A673 (cell line): Measurements from ENCODE around the gene C3orf20. TPM values are rescaled to one million over a fixed set of nuclear protein-coding genes. Genes with fewer than 3 reads are reported as not detected.

Experiments used
- BruUV-seq: library from RNA; stranded (reverse); fragments of 400-500 nt; replicated peaks from 2 replicates; lab custom pipeline; 2021; lab: Mats Ljungman, UMichigan
- CTCF ChIA-PET: fragments of 300-600 bp; sonication (Branson Sonifier 250); formaldehyde crosslinking; loops from one replicate; lab custom pipeline; 2022; ENCODE audit warnings: antibody characterized with exemption; lab: Charles Lee
- POLR2A ChIA-PET: fragments of 300-600 bp; sonication (Branson Sonifier 250); formaldehyde crosslinking; loops from one replicate; lab custom pipeline; 2022; ENCODE audit warnings: antibody characterized with exemption; ENCODE audit not compliant: low non-redundant PET; lab: Charles Lee
- DNase-seq: peaks from one replicate; pipeline ENCODE4 v3.0.0-alpha.2; 2015; ENCODE audit warnings: low spot score
- H3K27ac ChIP-seq: fragments of 200-600 bp; sonication (generic); 2 replicates; pipeline ENCODE4 v1.5.1; 2016; ENCODE audit warnings: mixed run types, low read depth, mild to moderate bottlenecking, mixed read lengths, antibody characterized with exemption, low read length; ENCODE audit not compliant: poor library complexity, severe bottlenecking
- H3K27me3 ChIP-seq: fragments of 200-600 bp; sonication (generic); replicated peaks from 2 replicates; pipeline ENCODE4 v1.6.1; 2017; ENCODE audit warnings: mixed run types, low read depth, mild to moderate bottlenecking, mixed read lengths, antibody characterized with exemption, low read length; ENCODE audit not compliant: insufficient read depth, poor library complexity
- H3K36me3 ChIP-seq: fragments of 200-600 bp; sonication (generic); 2 replicates; pipeline ENCODE4 v1.6.1; 2016; ENCODE audit warnings: mixed run types, mild to moderate bottlenecking, mixed read lengths, antibody characterized with exemption, low read length; ENCODE audit not compliant: insufficient read depth, poor library complexity, severe bottlenecking
- H3K4me1 ChIP-seq: fragments of 200-600 bp; sonication (generic); 2 replicates; pipeline ENCODE4 v1.6.1; 2017; ENCODE audit warnings: mixed run types, mild to moderate bottlenecking, mixed read lengths, antibody characterized with exemption, low read length; ENCODE audit not compliant: insufficient read depth, poor library complexity, severe bottlenecking
- H3K4me3 ChIP-seq: fragments of 200-600 bp; sonication (generic); 2 replicates; pipeline ENCODE4 v1.5.1; 2016; ENCODE audit warnings: low read depth, mixed run types, mild to moderate bottlenecking, mixed read lengths, low read length; ENCODE audit not compliant: poor library complexity, severe bottlenecking
- H3K9me3 ChIP-seq: fragments of 200-600 bp; sonication (generic); 2 replicates; pipeline ENCODE4 v1.6.1; 2016; ENCODE audit warnings: mixed run types, low read depth, mild to moderate bottlenecking, mixed read lengths, antibody characterized with exemption, low read length; ENCODE audit not compliant: poor library complexity, severe bottlenecking
- CTCF ChIP-seq: fragments of 300-800, 200-600 bp; sonication (generic); conservative IDR thresholded peaks from 2 replicates; pipeline ENCODE4 v1.5.1; 2017; ENCODE audit warnings: low read depth, mild to moderate bottlenecking, antibody characterized with exemption, low read length, moderate library complexity, mixed read lengths
- EZH2 ChIP-seq: fragments of 200-600 bp; sonication (generic); IDR thresholded peaks from 2 replicates; pipeline ENCODE4 v1.6.1; 2017; ENCODE audit warnings: borderline replicate concordance, low read depth, mild to moderate bottlenecking, mixed read lengths, antibody characterized with exemption, low read length; ENCODE audit not compliant: poor library complexity, severe bottlenecking
- intact Hi-C: fragments of 100-400 bp; cut with micrococcal nuclease; formaldehyde crosslinking; loops from one replicate; pipeline ENCODE4 v1.10.0; 2022; ENCODE audit not compliant: unreplicated experiment
- total RNA-seq: library from RNA; stranded (reverse); gene quantifications from 2 replicates; pipeline ENCODE4 v1.2.3, GENCODE V29; 2021

The C3orf20 gene
- total RNA-seq, 1 experiment from 2014 or later: 0.17 TPM

GRCh38 chr3:14664170-14664569 lies 10.8 kb upstream of the C3orf20 start:
- POLR2A ChIA-PET: interaction anchor here (0.7 kb wide), 1 partner anchor 12 kb away, joined by 3 read pairs; the partner anchor contains the start of gene CCDC174
- BruUV-seq: no TSS peak
- H3K9me3 ChIP-seq: no peaks in the 10 kb centered on the region
- H3K27me3 ChIP-seq: no peaks in the 10 kb centered on the region
- intact Hi-C loops: no loop called here
- H3K36me3 ChIP-seq: peaks cover 97% of the 10 kb centered on the region
- no peak overlapping the region for H3K27ac ChIP-seq
- CTCF ChIA-PET: no interaction called here
- no peak for DNase-seq
- TF ChIP-seq EZH2 (no peak), CTCF (no peak)
- H3K4me3 ChIP-seq: no peak overlapping the region
- no peaks in the 10 kb centered on the region for H3K4me1 ChIP-seq

GRCh38 chr3:14672588-14672987 lies 2.4 kb upstream of the C3orf20 start:
- POLR2A ChIA-PET: no interaction called here
- no peak for DNase-seq
- TF ChIP-seq CTCF (no peak), EZH2 (no peak)
- intact Hi-C loops: loop anchor here (10.0 kb wide), 1 partner anchor 102 kb away; no protein-coding TSS in a partner anchor
- TSS peak; percentile 19 for BruUV-seq
- Histone ChIP-seq H3K4me3 (no peak overlapping the region), H3K27me3 (no peaks in the 10 kb centered on the region), H3K9me3 (no peaks in the 10 kb centered on the region), H3K27ac (no peak overlapping the region), H3K4me1 (no peaks in the 10 kb centered on the region), H3K36me3 (peaks cover 53% of the 10 kb centered on the region)
- CTCF ChIA-PET: no interaction called here

GRCh38 chr3:14676881-14677280 lies 1.9 kb downstream of the C3orf20 start:
- BruUV-seq: no TSS peak

More at GRCh38 chr3:14676881-14677280, 1.9 kb downstream of the C3orf20 start:
- Histone ChIP-seq H3K27ac (no peak overlapping the region), H3K27me3 (no peaks in the 10 kb centered on the region), H3K36me3 (peaks cover 10% of the 10 kb centered on the region), H3K4me3 (no peak overlapping the region), H3K4me1 (no peaks in the 10 kb centered on the region), H3K9me3 (no peaks in the 10 kb centered on the region)
- intact Hi-C loops: loop anchor here (10.0 kb wide), 1 partner anchor 98 kb away; no protein-coding TSS in a partner anchor
- DNase-seq: no peak
- ChIA-PET POLR2A (no interaction called here), CTCF (interaction anchor here (0.6 kb wide), 1 partner anchor 104 kb away, joined by 3 read pairs; no protein-coding TSS in a partner anchor)
- TF ChIP-seq CTCF: no peak
